ENCODE measurements around the gene ACP6. TPM values are rescaled to one million over a fixed set of nuclear protein-coding genes. Genes with fewer than 3 reads are reported as not detected.

The ACP6 gene
- total RNA-seq, 4 donors from 2014 or later: 8.8 to 20.7 (median 13.9) TPM

- peaks cover 0 to 34% of the 10 kb centered on the region in 2 donors for H3K36me3 ChIP-seq
- H3K4me3 ChIP-seq: no peak overlapping the region
- WGBS, 2 donors (ENCODE audit: low coverage in 1 of 2): no CpG with 5 or more reads among the region's 8 CpGs
- H3K27ac ChIP-seq: no peak overlapping the region
- TF ChIP-seq CTCF (IDR thresholded peaks at IDR 0.05): no peak
- no peak for TF ChIP-seq EP300 (IDR thresholded peaks at IDR 0.05)
- no peak for TF ChIP-seq POLR2AphosphoS5 (IDR thresholded peaks at IDR 0.05)
- no peak for TF ChIP-seq POLR2A (IDR thresholded peaks at IDR 0.05)
- no peaks in the 10 kb centered on the region for H3K9me3 ChIP-seq
- peaks cover 0 to 14% (median 0%) of the 10 kb centered on the region in 3 donors for H3K4me1 ChIP-seq
- H3K27me3 ChIP-seq: no peaks in the 10 kb centered on the region
- ATAC-seq: no peak
Measured at GRCh38 chr1:147641291-147641690, 29.0 kb downstream of the ACP6 start.

DNA sequence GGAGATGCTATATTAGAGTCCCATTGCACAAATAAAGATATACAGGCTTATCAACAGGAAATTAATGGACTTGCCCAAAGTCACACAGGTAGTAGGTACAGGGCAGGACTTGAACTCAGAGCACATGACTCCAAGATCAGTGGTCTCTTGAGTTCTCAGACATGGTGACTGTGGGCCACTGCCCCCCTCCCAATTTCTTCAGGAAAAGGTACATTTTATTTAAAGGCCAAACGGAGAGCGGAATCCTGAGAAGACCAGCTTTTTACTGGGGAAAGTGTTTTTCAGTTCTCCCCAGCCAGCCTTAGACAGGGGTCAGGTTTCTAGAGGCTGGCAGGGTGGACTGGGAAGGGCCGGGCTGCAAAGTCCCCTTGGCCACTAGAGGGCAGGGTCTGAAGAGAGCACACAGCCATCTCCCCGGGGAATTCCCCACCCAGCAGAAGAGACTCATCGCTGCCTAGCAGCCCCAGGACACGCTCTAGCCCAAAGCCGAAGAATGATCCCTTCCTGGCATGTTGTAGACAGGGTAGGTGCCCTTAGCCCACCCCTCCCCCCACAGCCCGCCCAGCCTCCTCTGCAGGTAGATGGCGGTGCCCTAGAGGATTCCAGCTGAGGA, 29.7 kb downstream of the ACP6 start:
- no peak for TF ChIP-seq EP300 (IDR thresholded peaks at IDR 0.05)
- peak; percentile 42 to 84 (median 64) for TF ChIP-seq CTCF (IDR thresholded peaks at IDR 0.05)
- H3K4me3 ChIP-seq: no peak overlapping the region
- no peaks in the 10 kb centered on the region for H3K27me3 ChIP-seq
- peaks cover 0 to 14% (median 0%) of the 10 kb centered on the region in 3 donors for H3K4me1 ChIP-seq
- no peak overlapping the region for H3K27ac ChIP-seq
- peak; percentile 68 for ATAC-seq
- H3K9me3 ChIP-seq: no peaks in the 10 kb centered on the region
- 88% methylated on average over 2 of the region's 9 CpGs; no CpG with 5 or more reads in 1 of the 2 donors for WGBS, 2 donors (ENCODE audit: low coverage in 1 of 2)
- peaks cover 0 to 27% of the 10 kb centered on the region in 2 donors for H3K36me3 ChIP-seq

DNA sequence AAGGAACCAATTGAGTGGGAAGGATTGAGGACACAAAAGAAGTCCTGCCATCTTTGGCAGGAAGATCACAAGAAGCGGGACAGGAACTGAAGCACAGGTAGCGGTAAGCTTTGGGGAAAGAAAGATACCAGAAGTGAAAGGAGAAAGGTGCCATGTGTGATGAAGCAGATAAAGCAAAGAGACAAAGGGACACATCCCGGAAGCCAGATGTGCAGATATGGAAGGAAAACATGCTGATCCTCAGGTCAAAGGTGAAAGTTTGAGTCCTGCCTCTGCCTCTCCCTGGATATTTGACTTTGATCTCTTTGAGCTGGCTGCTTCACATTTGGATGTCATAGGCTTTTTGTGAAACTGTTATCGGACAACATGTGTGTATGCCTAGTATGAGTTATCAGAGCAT, 34.0 kb downstream of the ACP6 start:
- no peak for ATAC-seq
- no peak for TF ChIP-seq EP300 (IDR thresholded peaks at IDR 0.05)
- no peak for TF ChIP-seq POLR2A (IDR thresholded peaks at IDR 0.05)
- TF ChIP-seq POLR2AphosphoS5 (IDR thresholded peaks at IDR 0.05): no peak
- TF ChIP-seq CTCF (IDR thresholded peaks at IDR 0.05): no peak
- Histone ChIP-seq H3K27me3 (no peaks in the 10 kb centered on the region), H3K4me3 (no peak overlapping the region), H3K27ac (no peak overlapping the region), H3K36me3 (peaks cover 0 to 11% of the 10 kb centered on the region in 2 donors), H3K4me1 (peaks cover 0 to 7% (median 0%) of the 10 kb centered on the region in 3 donors), H3K9me3 (no peaks in the 10 kb centered on the region)
- WGBS, 2 donors (ENCODE audit: low coverage in 1 of 2): 91 to 98% methylated on average over 4 of the region's 4 CpGs

GRCh38 chr1:147635342-147635741, 35.0 kb downstream of the ACP6 start:
- 75 to 100% methylated on average over 1 of the region's 1 CpG for WGBS, 2 donors (ENCODE audit: low coverage in 1 of 2)
- Histone ChIP-seq H3K27ac (no peak overlapping the region), H3K36me3 (peaks cover 0 to 11% of the 10 kb centered on the region in 2 donors), H3K4me3 (no peak overlapping the region), H3K4me1 (no peaks in the 10 kb centered on the region), H3K27me3 (no peaks in the 10 kb centered on the region), H3K9me3 (no peaks in the 10 kb centered on the region)
- TF ChIP-seq POLR2AphosphoS5 (IDR thresholded peaks at IDR 0.05) (no peak), POLR2A (IDR thresholded peaks at IDR 0.05) (no peak)
- peak; percentile 46 for ATAC-seq

- H3K27me3 ChIP-seq: no peaks in the 10 kb centered on the region
- no peaks in the 10 kb centered on the region for H3K9me3 ChIP-seq
- H3K4me3 ChIP-seq: no peak overlapping the region
- peaks cover 0 to 11% of the 10 kb centered on the region in 2 donors for H3K36me3 ChIP-seq
- ATAC-seq: no peak
- H3K27ac ChIP-seq: no peak overlapping the region
- TF ChIP-seq POLR2A (IDR thresholded peaks at IDR 0.05) (no peak), POLR2AphosphoS5 (IDR thresholded peaks at IDR 0.05) (no peak), EP300 (IDR thresholded peaks at IDR 0.05) (no peak), CTCF (IDR thresholded peaks at IDR 0.05) (no peak)
- no peaks in the 10 kb centered on the region for H3K4me1 ChIP-seq
Measured at GRCh38 chr1:147634645-147635044, 35.7 kb downstream of the ACP6 start.
